Neural crest cell (in vitro differentiated cells): ENCODE data around the gene PDE11A. TPM values are rescaled to one million over a fixed set of nuclear protein-coding genes. Genes with fewer than 3 reads are reported as not detected.

Source experiments
- DNase-seq: peaks from one replicate; pipeline ENCODE4 v3.0.0; 2021; ENCODE audit warnings: low read depth, mixed read lengths, low spot score
- H3K27ac Mint-ChIP-seq: one replicate; pipeline ENCODE4 v1.8.0; 2021; ENCODE audit warnings: mild to moderate bottlenecking, mixed read lengths; ENCODE audit not compliant: unreplicated experiment
- H3K27me3 Mint-ChIP-seq: 2 replicates; pipeline ENCODE4 v1.8.0; 2021; ENCODE audit warnings: low read depth, mild to moderate bottlenecking, mixed read lengths
- H3K36me3 Mint-ChIP-seq: 2 replicates; pipeline ENCODE4 v1.8.0; 2021; ENCODE audit warnings: low read depth, mild to moderate bottlenecking, mixed read lengths
- H3K4me1 Mint-ChIP-seq: 2 replicates; pipeline ENCODE4 v1.8.0; 2021; ENCODE audit warnings: mixed read lengths
- H3K4me3 Mint-ChIP-seq: one replicate; pipeline ENCODE4 v1.8.0; 2021; ENCODE audit warnings: mild to moderate bottlenecking, mixed read lengths
- H3K9me3 Mint-ChIP-seq: 2 replicates; pipeline ENCODE4 v1.8.0; 2021; ENCODE audit warnings: mixed read lengths
- CTCF ChIP-seq: fragments of 200-600 bp; sonication (generic); conservative IDR thresholded peaks from 2 replicates; pipeline ENCODE4 v1.5.0; 2021; ENCODE audit warnings: antibody characterized with exemption, mild to moderate bottlenecking
- total RNA-seq: library from RNA; stranded (reverse); gene quantifications from 2 replicates; pipeline ENCODE4 v1.2.1, GENCODE V29; 2021

The PDE11A gene
- total RNA-seq, 1 donor from 2014 or later = 0.28 TPM

GRCh38 chr2:177577075-177577474, 495.5 kb downstream of the PDE11A start:
- no peak overlapping the region for H3K4me3 Mint-ChIP-seq
- peaks cover 10% of the 10 kb centered on the region for H3K4me1 Mint-ChIP-seq
- H3K36me3 Mint-ChIP-seq = no peaks in the 10 kb centered on the region
- no peaks in the 10 kb centered on the region for H3K27me3 Mint-ChIP-seq
- H3K9me3 Mint-ChIP-seq = peaks cover 2% of the 10 kb centered on the region
- TF ChIP-seq CTCF = no peak
- H3K27ac Mint-ChIP-seq = no peak overlapping the region
- DNase-seq = no peak

- no peak for DNase-seq
- H3K27ac Mint-ChIP-seq = no peak overlapping the region
- no peak overlapping the region for H3K4me3 Mint-ChIP-seq
- no peaks in the 10 kb centered on the region for H3K27me3 Mint-ChIP-seq
- peaks cover 14% of the 10 kb centered on the region for H3K4me1 Mint-ChIP-seq
- TF ChIP-seq CTCF = no peak
- H3K36me3 Mint-ChIP-seq = no peaks in the 10 kb centered on the region
- no peaks in the 10 kb centered on the region for H3K9me3 Mint-ChIP-seq
Measured at GRCh38 chr2:177575358-177575757, 497.2 kb downstream of the PDE11A start.

GRCh38 chr2:177574356-177574755, 498.2 kb downstream of the PDE11A start:
- TF ChIP-seq CTCF = no peak
- peaks cover 14% of the 10 kb centered on the region for H3K4me1 Mint-ChIP-seq
- no peak overlapping the region for H3K27ac Mint-ChIP-seq
- H3K9me3 Mint-ChIP-seq = no peaks in the 10 kb centered on the region
- H3K27me3 Mint-ChIP-seq = no peaks in the 10 kb centered on the region
- H3K36me3 Mint-ChIP-seq = no peaks in the 10 kb centered on the region
- no peak overlapping the region for H3K4me3 Mint-ChIP-seq
- DNase-seq = no peak

Other genes starting within 250 kb of the PDE11A start
- 15.9 and 16.7 TPM in 2 replicates for gene RBM45, start 39.7 kb upstream of the PDE11A start, total RNA-seq
- gene OSBPL6, start 121.7 kb upstream of the PDE11A start, total RNA-seq = 10.8 and 11.9 TPM in 2 replicates